SK-N-SH (cell line): ENCODE results near the gene OGDHL. TPM values are rescaled to one million over a fixed set of nuclear protein-coding genes. Genes with fewer than 3 reads are reported as not detected.

ENCODE experiments used
- CTCF ChIA-PET: fragments of 300-600, 350-600 bp; formaldehyde crosslinking; extraction: SDS; loops from one replicate; lab custom pipeline; 2021; lab: Yijun Ruan, JAX
- POLR2A ChIA-PET: fragments of 350-600 bp; sonication (Branson Sonifier 250); formaldehyde crosslinking; extraction: SDS; loops from one replicate; lab custom pipeline; 2020; ENCODE audit warnings: antibody characterized with exemption, inconsistent platforms; lab: Yijun Ruan, JAX
- DNase-seq: peaks from one replicate; pipeline ENCODE4 v3.0.0; 2012
- H2AFZ ChIP-seq: fragments of 200-600 bp; sonication (generic); 2 replicates; pipeline ENCODE4 v1.8.1; 2016; ENCODE audit warnings: antibody characterized with exemption, mild to moderate bottlenecking, low read depth
- H3F3A ChIP-seq: fragments of 200-600 bp; sonication (generic); replicated peaks from 2 replicates; pipeline ENCODE3; 2016; ENCODE audit warnings: antibody characterized with exemption, mild to moderate bottlenecking; ENCODE audit not compliant: insufficient read depth
- H3K27ac ChIP-seq, 2 experiments: fragments of 200-500 bp in 1 of 2; fragments of 200-600 bp in 1 of 2; sonication (Bioruptor generic) in 1 of 2; sonication (generic), shearing (Covaris generic) in 1 of 2; 2 replicates each; pipeline versions ENCODE4 v1.5.1 to v1.6.1; 2014 to 2016; ENCODE audit warnings: low read depth in 2 of 2, inconsistent platforms in 1 of 2, low read length in 1 of 2, mild to moderate bottlenecking in 1 of 2, mixed read lengths in 1 of 2
- H3K27me3 ChIP-seq: fragments of 200-600 bp; sonication (generic), shearing (Covaris generic); 2 replicates; pipeline ENCODE4 v1.6.1; 2016; ENCODE audit warnings: mixed run types; ENCODE audit not compliant: insufficient read depth
- H3K36me3 ChIP-seq, 2 experiments: fragments of 200-500 bp in 1 of 2; fragments of 200-600 bp in 1 of 2; sonication (Bioruptor generic) in 1 of 2; sonication (generic) in 1 of 2; replicated peaks in 1 of 2; 2 replicates each; pipeline versions ENCODE3 to v1.5.1; 2014 to 2016; ENCODE audit warnings: low read length in 1 of 2, mild to moderate bottlenecking in 1 of 2; ENCODE audit not compliant: insufficient read depth in 2 of 2, control insufficient read depth in 1 of 2
- H3K4me1 ChIP-seq, 2 experiments: fragments of 200-500 bp in 1 of 2; fragments of 200-600 bp in 1 of 2; sonication (Bioruptor generic) in 1 of 2; sonication (generic), shearing (Covaris generic) in 1 of 2; 2 replicates each; pipeline versions ENCODE4 v1.5.1 to v1.6.1; 2014 to 2016; ENCODE audit warnings: low read depth in 1 of 2, low read length in 1 of 2, mixed run types in 1 of 2; ENCODE audit not compliant: insufficient read depth in 2 of 2, control insufficient read depth in 1 of 2
- H3K4me2 ChIP-seq: fragments of 200-600 bp; sonication (generic), shearing (Covaris generic); 2 replicates; pipeline ENCODE4 v1.6.1; 2017; ENCODE audit warnings: mixed run types
- H3K4me3 ChIP-seq, 2 experiments: fragments of 200-500 bp in 1 of 2; fragments of 200-600 bp in 1 of 2; sonication (Bioruptor generic) in 1 of 2; sonication (generic), shearing (Covaris generic) in 1 of 2; 2 replicates each; pipeline versions ENCODE4 v1.5.1 to v1.8.1; 2014 to 2016; ENCODE audit warnings: low read depth in 2 of 2, inconsistent platforms in 1 of 2, low read length in 1 of 2, mild to moderate bottlenecking in 1 of 2, mixed read lengths in 1 of 2, moderate library complexity in 1 of 2
- H3K79me2 ChIP-seq: fragments of 200-600 bp; sonication (generic); 2 replicates; pipeline ENCODE4 v1.8.1; 2017; ENCODE audit warnings: mild to moderate bottlenecking; ENCODE audit not compliant: insufficient read depth
- H3K9ac ChIP-seq: fragments of 200-600 bp; sonication (generic); 2 replicates; pipeline ENCODE4 v1.6.1; 2017; ENCODE audit warnings: mixed run types
- H3K9me2 ChIP-seq: fragments of 200-600 bp; sonication (generic); 2 replicates; pipeline ENCODE4 v1.6.1; 2017; ENCODE audit warnings: mixed run types
- H3K9me3 ChIP-seq: fragments of 200-600 bp; sonication (generic); 2 replicates; pipeline ENCODE4 v1.6.1; 2017; ENCODE audit warnings: mixed run types, mild to moderate bottlenecking, moderate library complexity
- H4K20me1 ChIP-seq: fragments of 200-600 bp; sonication (generic); 2 replicates; pipeline ENCODE4 v1.6.1; 2017; ENCODE audit warnings: mild to moderate bottlenecking, mixed run types; ENCODE audit not compliant: insufficient read depth
- CHD2 ChIP-seq: fragments of 150-350 bp; IDR thresholded peaks from 2 replicates; pipeline ENCODE4 v1.6.1; 2018; ENCODE audit warnings: low read length; ENCODE audit not compliant: partially characterized antibody
- CTCF ChIP-seq: fragments of 200-600 bp; sonication (generic); IDR thresholded peaks from 2 replicates; pipeline ENCODE4 v1.6.1; 2017; ENCODE audit warnings: antibody characterized with exemption, mild to moderate bottlenecking, moderate library complexity
- ELF1 ChIP-seq: IDR thresholded peaks from 2 replicates; pipeline ENCODE4 v1.4.0; 2012
- EZH2phosphoT487 ChIP-seq: fragments of 200-600 bp; sonication (generic); IDR thresholded peaks from 2 replicates; pipeline ENCODE4 v1.6.1; 2017; ENCODE audit warnings: low read depth, mixed run types, mild to moderate bottlenecking, antibody characterized with exemption, moderate library complexity, borderline replicate concordance
- FOSL2 ChIP-seq: IDR thresholded peaks from 2 replicates; pipeline ENCODE4 v1.4.0; 2012; ENCODE audit warnings: low read depth, mild to moderate bottlenecking, moderate library complexity, borderline replicate concordance
- FOXJ3 ChIP-seq: sonication (generic); formaldehyde crosslinking; IDR thresholded peaks from 2 replicates; pipeline ENCODE4 v1.5.1; 2020; ENCODE audit warnings: mild to moderate bottlenecking, missing genetic modification reagents
- FOXM1 ChIP-seq: IDR thresholded peaks from 2 replicates; pipeline ENCODE4 v1.4.0; 2012; ENCODE audit warnings: low read depth, mild to moderate bottlenecking
- JUND ChIP-seq: IDR thresholded peaks from 2 replicates; pipeline ENCODE4 v1.4.0; 2012
- MAX ChIP-seq: IDR thresholded peaks from 2 replicates; pipeline ENCODE4 v1.4.0; 2012; ENCODE audit warnings: low read depth
- MEF2A ChIP-seq: IDR thresholded peaks from 2 replicates; pipeline ENCODE4 v1.4.0; 2012; ENCODE audit warnings: low read depth, borderline replicate concordance
- NFIC ChIP-seq: IDR thresholded peaks from 2 replicates; pipeline ENCODE4 v1.4.0; 2012; ENCODE audit warnings: borderline replicate concordance
- NRF1 ChIP-seq: IDR thresholded peaks from 2 replicates; pipeline ENCODE4 v1.6.1; 2012; ENCODE audit warnings: low read depth, mild to moderate bottlenecking, low read length
- PBX3 ChIP-seq: IDR thresholded peaks from 2 replicates; pipeline ENCODE4; 2012
- RAD21 ChIP-seq: IDR thresholded peaks from 2 replicates; pipeline ENCODE4 v1.6.1; 2012; ENCODE audit warnings: mild to moderate bottlenecking, low read length
- RCOR1 ChIP-seq: fragments of 150-350 bp; IDR thresholded peaks from 2 replicates; pipeline ENCODE4 v1.6.1; 2017; ENCODE audit warnings: antibody characterized with exemption, low read length
- RFX5 ChIP-seq: IDR thresholded peaks from 2 replicates; pipeline ENCODE4 v1.6.1; 2012; ENCODE audit warnings: mild to moderate bottlenecking, improper control_type of control experiment, low read length
- RXRA ChIP-seq: IDR thresholded peaks from 2 replicates; pipeline ENCODE4 v1.4.0; 2012; ENCODE audit warnings: low read depth, mild to moderate bottlenecking, borderline replicate concordance
- TAF1 ChIP-seq: IDR thresholded peaks from 2 replicates; pipeline ENCODE4 v1.6.1; 2012; ENCODE audit warnings: low read depth, mild to moderate bottlenecking, low read length, moderate library complexity, borderline replicate concordance
- TEAD4 ChIP-seq: IDR thresholded peaks from 2 replicates; pipeline ENCODE4 v1.4.0; 2012; ENCODE audit warnings: mild to moderate bottlenecking, borderline replicate concordance; ENCODE audit not compliant: insufficient read depth
- YY1 ChIP-seq: IDR thresholded peaks from 2 replicates; pipeline ENCODE4 v1.4.0; 2012; ENCODE audit warnings: low read depth, mild to moderate bottlenecking
- ZBTB33 ChIP-seq: IDR thresholded peaks from 2 replicates; pipeline ENCODE4 v1.4.0; 2012; ENCODE audit warnings: low read depth, borderline replicate concordance
- WGBS: methylation state at CpG from one replicate; pipeline ENCODE4 v1.1.6; 2017; ENCODE audit warnings: low lambda C conversion rate; 5-methylcytosine and 5-hydroxymethylcytosine counted together
- polyA plus RNA-seq, 3 experiments: library from polyadenylated mRNA; depleted of rRNA; stranded (reverse); fragments of >200 nt; gene quantifications; 2 replicates each; pipeline ENCODE4 v1.2.3, GENCODE V29; 2012

Gene OGDHL
- polyA plus RNA-seq, 1 of the 3 experiments (the other 2 are of a cell fraction) = 25.4 TPM

GRCh38 chr10:49740346-49741107 lies 21.6 kb downstream of the OGDHL start:
- no peaks in the 10 kb centered on the region for H3F3A ChIP-seq
- CTCF ChIA-PET = interaction anchor here (0.6 to 1.0 kb wide), 2 partner anchors 10 to 146 kb away, joined by 4 read pairs; no protein-coding TSS in a partner anchor
- no peaks in the 10 kb centered on the region for H4K20me1 ChIP-seq
- TF ChIP-seq FOSL2 (no peak), MEF2A (no peak), RAD21 (no peak), EZH2phosphoT487 (no peak), CHD2 (no peak), RXRA (no peak), NRF1 (no peak), TEAD4 (no peak), CTCF (no peak), RFX5 (no peak), JUND (no peak), ELF1 (no peak), MAX (no peak), YY1 (no peak)
- TF ChIP-seq, all 33 proteins: peak for 0
- no peaks in the 10 kb centered on the region for H3K4me1 ChIP-seq
- H3K27me3 ChIP-seq = no peaks in the 10 kb centered on the region
- no peak overlapping the region for H3K27ac ChIP-seq
- POLR2A ChIA-PET = no interaction called here
- H2AFZ ChIP-seq = no peak overlapping the region
- peaks cover 0 to 21% of the 10 kb centered on the region in 2 experiments for H3K36me3 ChIP-seq
- no peak overlapping the region for H3K4me3 ChIP-seq
- no peaks in the 10 kb centered on the region for H3K79me2 ChIP-seq
- H3K4me2 ChIP-seq = no peak overlapping the region
- WGBS = 97% methylated on average over 5 of the region's 16 CpGs
- no peak overlapping the region for H3K9ac ChIP-seq
- DNase-seq = peak; percentile 19
- H3K9me3 ChIP-seq = no peaks in the 10 kb centered on the region
- H3K9me2 ChIP-seq = no peaks in the 10 kb centered on the region

GRCh38 chr10:49739426-49739825 lies 22.7 kb downstream of the OGDHL start:
- no peak overlapping the region for H3K4me3 ChIP-seq
- TF ChIP-seq RAD21 = no peak
- TF ChIP-seq NRF1 = no peak
- no peak for TF ChIP-seq CHD2
- TF ChIP-seq JUND = no peak
- TF ChIP-seq YY1 = no peak
- TF ChIP-seq TEAD4 = no peak
- TF ChIP-seq NFIC = no peak
- no peak for TF ChIP-seq MAX
- no peak for TF ChIP-seq FOXJ3 (CRISPR knock-in tag)
- TF ChIP-seq PBX3 = no peak
- TF ChIP-seq ZBTB33 = no peak
- no peak for TF ChIP-seq RCOR1
- TF ChIP-seq TAF1 = no peak
- TF ChIP-seq FOXM1 = no peak
- TF ChIP-seq RFX5 = no peak
- no peaks in the 10 kb centered on the region for H3F3A ChIP-seq
- CTCF ChIA-PET = no interaction called here
- no peaks in the 10 kb centered on the region for H4K20me1 ChIP-seq
- no peaks in the 10 kb centered on the region for H3K27me3 ChIP-seq
- no peaks in the 10 kb centered on the region for H3K9me3 ChIP-seq
- H3K9ac ChIP-seq = no peak overlapping the region
- no peak for DNase-seq
- H3K9me2 ChIP-seq = no peaks in the 10 kb centered on the region
- H3K36me3 ChIP-seq = peaks cover 0 to 26% of the 10 kb centered on the region in 2 experiments
- POLR2A ChIA-PET = no interaction called here
- no peak overlapping the region for H3K27ac ChIP-seq
- H3K4me2 ChIP-seq = no peak overlapping the region
- WGBS = 78% methylated on average over 10 of the region's 14 CpGs
- no peaks in the 10 kb centered on the region for H3K4me1 ChIP-seq
- no peaks in the 10 kb centered on the region for H3K79me2 ChIP-seq
- H2AFZ ChIP-seq = no peak overlapping the region
